Testis (tissue), 2 donors: ENCODE results near the gene MAP4K1.

Source experiments
- CTCF ChIP-seq, 3 experiments: fragments of 450-650 bp in 2 of 3; fragments of 200-600 bp in 1 of 3; sonication (generic) in 1 of 3; IDR thresholded peaks; one replicate each; pipeline ENCODE4 v1.5.1; 2016 to 2019; ENCODE audit warnings: antibody characterized with exemption in 3 of 3, mild to moderate bottlenecking in 2 of 3, moderate library complexity in 1 of 3
- POLR2A ChIP-seq: fragments of 450-650 bp; IDR thresholded peaks from one replicate; pipeline ENCODE4 v1.6.1; 2017; ENCODE audit warnings: antibody characterized with exemption, mild to moderate bottlenecking, moderate library complexity

- TF ChIP-seq CTCF (IDR thresholded peaks at IDR 0.05), result no peak
- TF ChIP-seq POLR2A, result no peak
These were observed 20.7 kb upstream of the MAP4K1 start for GRCh38 chr19:38638461-38638860.
